ENCODE data around the gene RALA. TPM values are rescaled to one million over a fixed set of nuclear protein-coding genes. Genes with fewer than 3 reads are reported as not detected.

RALA gene
- polyA plus RNA-seq: 10 to 100 TPM in 2 of 3 donors, 1 to 10 TPM in 1; 9.6 to 29.9 (median 23.6) TPM

- peak within 1 kb of the TSS; percentile 28 for H3K27ac ChIP-seq (ENCODE audit: low read depth, low read length)
- 1% methylated on average over 50 to 56 of the region's 56 CpGs for WGBS, 3 donors
Measured at GRCh38 chr7:39623047-39623731, at the start of gene RALA. RALA (plus strand) TSS chr7:39623572; CDS start chr7:39686668, 63,096 bp downstream.

GRCh38 chr7:39574673-39575349 is 48.6 kb upstream of the RALA start:
- WGBS, 3 donors: 94 to 100% (median 96%) methylated on average over 1 to 2 of the region's 2 CpGs
- no peak overlapping the region for H3K27ac ChIP-seq (ENCODE audit: low read depth, low read length)

DNA sequence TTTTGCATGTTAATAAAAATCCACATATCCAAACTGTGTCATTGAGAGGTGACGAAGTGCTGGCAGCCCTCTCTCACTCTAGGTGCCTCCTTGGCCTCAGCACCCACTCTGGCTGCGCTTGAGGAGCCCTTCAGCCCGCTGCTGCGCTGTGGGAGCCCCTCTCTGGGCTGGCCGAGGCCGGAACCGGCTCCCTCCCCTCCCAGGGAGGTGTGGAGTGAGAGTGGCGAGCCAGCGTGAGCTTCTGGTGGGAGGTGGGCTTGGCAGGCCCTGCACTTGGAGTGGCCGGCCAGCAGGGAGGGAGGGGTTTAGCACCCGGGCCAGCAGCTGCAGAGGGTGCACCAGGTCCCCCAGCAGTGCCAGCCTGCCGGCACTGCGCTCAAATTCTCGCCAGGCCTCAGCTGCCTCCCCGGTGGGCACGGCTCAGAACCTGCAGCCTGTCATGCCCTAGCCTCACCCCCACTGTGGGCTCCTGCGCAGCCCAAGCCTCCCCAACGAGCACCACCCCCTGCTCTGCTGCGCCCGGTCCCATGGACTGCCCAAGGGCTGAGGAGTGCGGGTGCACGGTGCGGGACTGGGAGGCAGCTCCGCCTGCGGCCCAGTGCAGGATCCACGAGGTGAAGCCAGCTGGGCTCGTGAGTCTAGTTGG is 46.0 kb upstream of the RALA start:
- 93 to 96% (median 94%) methylated on average over 26 to 27 of the region's 27 CpGs for WGBS, 3 donors
- H3K27ac ChIP-seq (ENCODE audit: low read depth, low read length): no peak overlapping the region

- H3K27ac ChIP-seq (ENCODE audit: low read depth, low read length): no peak overlapping the region
- WGBS, 3 donors: 11 to 24% (median 23%) methylated on average over 8 of the region's 8 CpGs
Measured at GRCh38 chr7:39580149-39580874, 43.1 kb upstream of the RALA start.

DNA sequence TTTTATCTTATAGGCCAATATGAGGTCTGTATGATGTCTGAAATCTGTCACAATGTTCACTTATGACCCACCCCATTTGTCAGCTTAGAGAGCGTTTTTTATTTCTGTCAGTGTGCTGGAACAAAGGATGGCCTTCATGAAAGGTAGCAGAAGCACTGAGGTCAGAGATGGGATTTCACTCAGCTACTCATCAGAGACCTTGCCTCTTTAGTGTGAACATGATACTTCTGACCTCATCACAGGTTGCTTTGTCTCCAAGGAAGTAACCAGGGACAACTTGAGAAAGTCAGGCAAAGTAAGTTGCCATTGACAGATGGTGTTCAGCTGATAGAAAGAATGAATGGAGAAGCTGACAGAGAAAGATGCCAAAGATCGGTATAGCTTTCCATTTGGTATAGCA is 40.8 kb upstream of the RALA start:
- H3K27ac ChIP-seq (ENCODE audit: low read depth, low read length): no peak overlapping the region
- 72 to 90% (median 89%) methylated on average over 2 of the region's 2 CpGs for WGBS, 3 donors

DNA sequence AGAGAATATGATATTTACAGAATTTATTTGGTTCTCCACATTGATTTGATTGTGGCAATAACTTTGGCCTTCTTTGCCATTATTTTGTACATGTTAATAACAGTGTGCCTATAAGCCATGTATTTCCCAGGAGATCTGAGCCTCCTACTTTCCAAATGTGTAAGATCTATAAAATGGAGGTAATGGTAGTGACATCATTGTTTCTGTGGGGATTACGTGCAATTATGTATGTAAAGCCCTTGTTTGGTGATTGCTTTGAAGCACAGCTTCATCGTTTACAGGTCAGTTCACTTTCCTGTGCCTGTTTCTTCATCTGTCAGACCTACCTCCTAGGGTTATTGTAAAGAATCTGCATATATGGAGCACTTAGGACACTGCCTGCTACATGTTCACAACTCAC is 39.8 kb upstream of the RALA start:
- no peak overlapping the region for H3K27ac ChIP-seq (ENCODE audit: low read depth, low read length)
- WGBS, 3 donors: 69 to 93% (median 88%) methylated on average over 2 of the region's 2 CpGs

- H3K27ac ChIP-seq (ENCODE audit: low read depth, low read length): no peak overlapping the region
Measured at GRCh38 chr7:39587393-39587792, 36.0 kb upstream of the RALA start.

- H3K27ac ChIP-seq (ENCODE audit: low read depth, low read length): no peak overlapping the region
- 61 to 68% (median 64%) methylated on average over 5 of the region's 5 CpGs for WGBS, 3 donors
Measured at GRCh38 chr7:39588416-39588815, 35.0 kb upstream of the RALA start.

GRCh38 chr7:39589323-39590111 is 33.9 kb upstream of the RALA start:
- WGBS, 3 donors: 27 to 64% (median 29%) methylated on average over 7 of the region's 7 CpGs
- H3K27ac ChIP-seq (ENCODE audit: low read depth, low read length): no peak overlapping the region

- H3K27ac ChIP-seq (ENCODE audit: low read depth, low read length): no peak overlapping the region
- WGBS, 3 donors: 35 to 55% (median 46%) methylated on average over 2 of the region's 2 CpGs
Measured at GRCh38 chr7:39592586-39592985, 30.8 kb upstream of the RALA start.

DNA sequence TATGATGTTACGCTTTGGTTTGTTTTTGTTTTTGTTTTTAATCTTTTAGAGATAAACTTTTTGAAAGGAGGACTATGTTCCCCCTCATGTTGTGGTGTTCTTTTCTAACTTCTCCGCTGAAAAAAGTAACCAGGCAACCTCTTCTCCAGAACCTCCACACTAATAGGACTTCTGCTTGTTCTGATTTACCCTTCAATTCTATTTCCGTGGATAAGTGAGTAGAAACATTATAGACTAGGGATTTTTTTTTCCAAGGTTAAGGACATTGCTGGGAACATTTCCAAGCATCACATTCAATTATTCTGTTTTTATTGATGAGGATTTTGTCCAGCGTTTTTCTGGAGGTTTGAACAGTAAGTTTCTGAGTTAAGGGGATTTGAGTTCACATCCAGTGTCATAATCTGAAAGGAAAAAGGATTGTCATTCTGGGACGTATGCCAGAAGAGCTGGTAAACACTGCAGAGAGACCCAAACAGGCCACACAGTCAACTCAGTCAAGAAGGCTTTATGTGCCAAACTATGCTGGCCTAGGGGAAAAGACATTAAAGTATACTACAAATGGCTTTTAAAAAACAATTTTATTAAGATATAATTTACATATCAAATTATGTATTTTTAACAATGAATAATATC is 28.3 kb upstream of the RALA start:
- no peak overlapping the region for H3K27ac ChIP-seq (ENCODE audit: low read depth, low read length)
- 45 to 61% (median 52%) methylated on average over 5 of the region's 5 CpGs for WGBS, 3 donors

DNA sequence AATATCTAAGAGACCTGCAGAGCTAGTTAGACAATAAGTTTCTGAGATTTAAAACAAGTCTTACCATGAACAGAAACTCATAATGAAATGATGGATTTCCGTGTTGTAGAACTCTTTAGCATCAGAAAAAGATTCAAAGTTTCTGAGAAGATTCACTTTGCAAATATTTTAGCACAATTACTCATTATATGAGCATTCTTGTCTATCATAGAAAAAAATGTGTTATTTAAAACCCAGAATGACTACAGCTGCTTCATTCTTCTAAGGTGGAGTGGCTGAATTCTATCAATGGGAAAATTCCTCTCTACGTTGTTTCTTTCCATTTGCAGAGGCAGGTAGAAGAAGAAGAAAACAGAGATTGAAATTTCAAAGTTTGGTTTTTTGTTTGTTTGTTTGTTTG is 21.0 kb upstream of the RALA start:
- WGBS, 3 donors: 45 to 75% (median 70%) methylated on average over 2 of the region's 2 CpGs
- H3K27ac ChIP-seq (ENCODE audit: low read depth, low read length): no peak overlapping the region

- H3K27ac ChIP-seq (ENCODE audit: low read depth, low read length): no peak overlapping the region
Measured at GRCh38 chr7:39603924-39604323, 19.4 kb upstream of the RALA start.

GRCh38 chr7:39605087-39605486 is 18.3 kb upstream of the RALA start:
- H3K27ac ChIP-seq (ENCODE audit: low read depth, low read length): no peak overlapping the region
- WGBS, 3 donors: 92 to 100% (median 97%) methylated on average over 1 of the region's 1 CpG

- no peak overlapping the region for H3K27ac ChIP-seq (ENCODE audit: low read depth, low read length)
- WGBS, 3 donors: 76 to 85% (median 79%) methylated on average over 2 of the region's 2 CpGs
Measured at GRCh38 chr7:39606352-39606751, 17.0 kb upstream of the RALA start.

- H3K27ac ChIP-seq (ENCODE audit: low read depth, low read length): no peak overlapping the region
- WGBS, 3 donors: 93 to 96% (median 95%) methylated on average over 2 of the region's 2 CpGs
Measured at GRCh38 chr7:39606941-39607340, 16.4 kb upstream of the RALA start.

DNA sequence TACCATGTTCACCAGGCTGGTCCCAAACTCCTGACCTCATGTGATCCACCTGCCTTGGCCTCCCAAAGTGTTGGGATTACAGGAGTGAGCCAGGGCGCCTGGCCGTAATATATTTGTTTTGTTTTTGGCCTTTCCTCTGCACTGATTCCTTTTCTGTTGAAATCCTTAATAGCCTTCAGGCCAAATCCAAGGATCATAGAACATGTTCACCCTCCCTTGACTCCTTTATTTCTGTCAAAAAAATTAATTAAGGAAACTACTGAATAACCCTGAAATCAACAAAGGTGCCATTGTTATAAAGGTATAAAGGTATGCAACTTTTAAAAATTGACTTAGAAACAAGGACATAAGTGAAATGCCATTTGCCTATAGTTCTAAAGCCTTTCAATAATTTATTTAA is 15.5 kb upstream of the RALA start:
- 59 to 96% (median 92%) methylated on average over 2 of the region's 2 CpGs for WGBS, 3 donors
- no peak overlapping the region for H3K27ac ChIP-seq (ENCODE audit: low read depth, low read length)

DNA sequence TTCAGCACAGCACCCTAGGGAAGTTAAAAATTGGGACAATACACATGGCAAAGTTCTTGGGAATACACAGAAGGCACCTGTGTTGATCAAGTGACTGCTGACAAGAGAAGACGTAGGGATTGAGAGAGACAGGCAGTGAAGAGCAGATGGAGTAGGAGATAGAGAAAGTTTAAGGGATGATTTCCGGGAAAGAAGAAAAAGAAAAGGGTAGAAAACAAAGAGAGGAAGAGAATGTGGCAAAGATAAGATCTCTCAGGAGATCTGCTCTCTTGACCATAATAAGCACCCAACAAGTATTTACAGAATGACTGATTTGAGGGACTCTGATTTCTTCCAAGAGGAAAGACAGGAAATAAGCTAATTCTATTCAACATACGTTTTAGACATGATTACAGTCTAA is 15.1 kb upstream of the RALA start:
- 40 to 61% (median 45%) methylated on average over 3 of the region's 3 CpGs for WGBS, 3 donors
- H3K27ac ChIP-seq (ENCODE audit: low read depth, low read length): no peak overlapping the region

Measured in adipose tissue (tissue), 3 donors.